Suprapubic skin (tissue), 4 donors: ENCODE data around the gene LILRA6. TPM values are rescaled to one million over a fixed set of nuclear protein-coding genes. Genes with fewer than 3 reads are reported as not detected.
A peak's percentile ranks its signal among the peaks of the same experiment; 100 is the strongest.

Experiments used
- DNase-seq, 2 donors: peaks; one replicate each; pipeline ENCODE4 v3.0.0-alpha.2; 2019; ENCODE audit warnings: low spot score in 2 of 2
- H3K27ac ChIP-seq: fragments of 200-600 bp; sonication (generic); one replicate; pipeline ENCODE4 v1.5.1; 2019
- H3K27me3 ChIP-seq: fragments of 200-600 bp; sonication (generic); one replicate; pipeline ENCODE4 v1.5.1; 2019
- H3K36me3 ChIP-seq: fragments of 200-600 bp; sonication (generic); one replicate; pipeline ENCODE4 v1.5.1; 2019
- H3K4me1 ChIP-seq: fragments of 200-600 bp; sonication (generic); one replicate; pipeline ENCODE4 v1.5.1; 2019
- H3K4me3 ChIP-seq: fragments of 200-600 bp; sonication (generic); one replicate; pipeline ENCODE4 v1.5.1; 2019; ENCODE audit warnings: mild to moderate bottlenecking
- H3K9me3 ChIP-seq: fragments of 200-600 bp; sonication (generic); one replicate; pipeline ENCODE4 v1.5.1; 2019
- CTCF ChIP-seq, 2 donors: fragments of 200-600 bp in 1 of 2; fragments of 450-650 bp in 1 of 2; sonication (generic) in 1 of 2; IDR thresholded peaks; one replicate each; pipeline ENCODE4 v1.5.1; 2016 to 2019; ENCODE audit warnings: antibody characterized with exemption in 2 of 2, mild to moderate bottlenecking in 1 of 2, moderate library complexity in 1 of 2
- EP300 ChIP-seq: sonication (generic); formaldehyde crosslinking; IDR thresholded peaks from one replicate; pipeline ENCODE4 v1.6.1; 2017; ENCODE audit warnings: antibody characterized with exemption
- POLR2A ChIP-seq, 2 donors: fragments of 450-650 bp; IDR thresholded peaks; one replicate each; pipeline ENCODE4 v1.6.1; 2017; ENCODE audit warnings: antibody characterized with exemption in 2 of 2, mild to moderate bottlenecking in 2 of 2, moderate library complexity in 2 of 2
- POLR2AphosphoS5 ChIP-seq, 3 donors: sonication (generic); formaldehyde crosslinking; IDR thresholded peaks; one replicate each; pipeline ENCODE4 v1.6.1; 2017; ENCODE audit warnings: antibody characterized with exemption in 3 of 3
- WGBS: methylation state at CpG from one replicate; pipeline ENCODE4 v1.1.5; 2018; 5-methylcytosine and 5-hydroxymethylcytosine counted together
- total RNA-seq, 4 donors: library from RNA; depleted of rRNA; stranded (reverse); fragments of >200 nt; gene quantifications; one replicate each; pipeline ENCODE4 v1.1.0, GENCODE V29; 2016

LILRA6 gene
- total RNA-seq, 4 donors from 2014 or later: 0.51 TPM; not detected in 3

- Histone ChIP-seq H3K4me1 (peaks cover 33% of the 10 kb centered on the region), H3K4me3 (no peak overlapping the region), H3K27ac (no peak overlapping the region), H3K27me3 (no peaks in the 10 kb centered on the region), H3K9me3 (no peaks in the 10 kb centered on the region), H3K36me3 (peaks cover 20% of the 10 kb centered on the region)
- DNase-seq: peak in 1 of 2 donors; percentile 59
- WGBS: 79% methylated on average over 12 of the region's 12 CpGs
- TF ChIP-seq EP300 (no peak), POLR2AphosphoS5 (IDR thresholded peaks at IDR 0.05) (no peak), CTCF (IDR thresholded peaks at IDR 0.05) (no peak), POLR2A (IDR thresholded peaks at IDR 0.05) (no peak)
Measured at GRCh38 chr19:54211235-54211634, 31.4 kb downstream of the LILRA6 start.

DNA sequence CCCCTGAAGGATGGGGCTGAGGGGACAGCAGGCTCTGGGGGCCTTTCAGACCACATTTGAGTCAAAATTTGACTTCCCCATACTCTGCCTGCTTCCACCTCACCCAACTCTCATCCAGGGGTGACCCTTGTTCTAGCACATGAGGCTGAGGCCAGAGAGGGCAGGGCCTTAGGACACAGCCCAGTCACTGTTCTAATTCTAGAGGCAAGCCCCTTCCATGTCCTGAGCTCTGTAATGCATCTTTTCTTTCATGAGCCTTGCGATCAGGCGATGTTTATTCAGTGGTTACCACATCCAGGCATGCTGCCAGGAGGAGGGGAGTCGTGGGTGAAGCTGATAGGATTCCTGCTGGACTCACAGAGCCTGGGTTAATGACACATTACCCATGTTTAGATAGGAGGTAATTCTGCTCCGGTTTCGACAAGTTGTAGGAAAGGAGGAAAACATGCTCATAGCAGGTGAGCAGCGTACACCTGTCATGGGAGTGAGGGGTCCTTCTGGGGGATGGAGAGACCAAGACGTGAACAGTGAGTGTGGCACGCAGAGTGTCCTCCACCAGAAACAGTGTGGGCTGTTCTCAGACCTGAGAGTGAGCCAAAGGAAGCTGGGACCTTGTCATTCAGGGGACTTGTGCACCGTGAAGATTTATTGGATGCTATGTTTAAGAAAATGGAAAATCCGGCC is 32.6 kb downstream of the LILRA6 start:
- DNase-seq: peak; percentile 79 to 90
- Histone ChIP-seq H3K36me3 (peaks cover 32% of the 10 kb centered on the region), H3K4me3 (no peak overlapping the region), H3K4me1 (peaks cover 46% of the 10 kb centered on the region), H3K9me3 (no peaks in the 10 kb centered on the region), H3K27ac (peak overlapping the region; percentile 43), H3K27me3 (no peaks in the 10 kb centered on the region)
- TF ChIP-seq EP300: no peak
- no peak for TF ChIP-seq CTCF (IDR thresholded peaks at IDR 0.05)
- TF ChIP-seq POLR2AphosphoS5 (IDR thresholded peaks at IDR 0.05): no peak
- TF ChIP-seq POLR2A (IDR thresholded peaks at IDR 0.05): peak in 1 of 2 donors; percentile 21
- whole genome bisulfite sequencing: 43% methylated on average over 10 of the region's 10 CpGs

GRCh38 chr19:54209058-54209810 is 33.4 kb downstream of the LILRA6 start:
- no peak for DNase-seq
- Histone ChIP-seq H3K27ac (peak overlapping the region; percentile 43), H3K4me3 (no peak overlapping the region), H3K4me1 (peaks cover 53% of the 10 kb centered on the region), H3K27me3 (no peaks in the 10 kb centered on the region), H3K36me3 (peaks cover 39% of the 10 kb centered on the region), H3K9me3 (no peaks in the 10 kb centered on the region)
- 60% methylated on average over 11 of the region's 24 CpGs for WGBS
- TF ChIP-seq POLR2A (IDR thresholded peaks at IDR 0.05) (no peak), EP300 (no peak), CTCF (IDR thresholded peaks at IDR 0.05) (no peak), POLR2AphosphoS5 (IDR thresholded peaks at IDR 0.05) (no peak)

GRCh38 chr19:54208784-54209057 is 33.9 kb downstream of the LILRA6 start:
- Histone ChIP-seq H3K36me3 (peaks cover 44% of the 10 kb centered on the region), H3K4me1 (peaks cover 59% of the 10 kb centered on the region), H3K27me3 (no peaks in the 10 kb centered on the region), H3K4me3 (no peak overlapping the region), H3K27ac (peak overlapping the region; percentile 43), H3K9me3 (no peaks in the 10 kb centered on the region)
- no peak for DNase-seq
- WGBS: 60% methylated on average over 1 of the region's 8 CpGs
- TF ChIP-seq CTCF (IDR thresholded peaks at IDR 0.05) (no peak), POLR2A (IDR thresholded peaks at IDR 0.05) (no peak), EP300 (no peak), POLR2AphosphoS5 (IDR thresholded peaks at IDR 0.05) (no peak)

DNA sequence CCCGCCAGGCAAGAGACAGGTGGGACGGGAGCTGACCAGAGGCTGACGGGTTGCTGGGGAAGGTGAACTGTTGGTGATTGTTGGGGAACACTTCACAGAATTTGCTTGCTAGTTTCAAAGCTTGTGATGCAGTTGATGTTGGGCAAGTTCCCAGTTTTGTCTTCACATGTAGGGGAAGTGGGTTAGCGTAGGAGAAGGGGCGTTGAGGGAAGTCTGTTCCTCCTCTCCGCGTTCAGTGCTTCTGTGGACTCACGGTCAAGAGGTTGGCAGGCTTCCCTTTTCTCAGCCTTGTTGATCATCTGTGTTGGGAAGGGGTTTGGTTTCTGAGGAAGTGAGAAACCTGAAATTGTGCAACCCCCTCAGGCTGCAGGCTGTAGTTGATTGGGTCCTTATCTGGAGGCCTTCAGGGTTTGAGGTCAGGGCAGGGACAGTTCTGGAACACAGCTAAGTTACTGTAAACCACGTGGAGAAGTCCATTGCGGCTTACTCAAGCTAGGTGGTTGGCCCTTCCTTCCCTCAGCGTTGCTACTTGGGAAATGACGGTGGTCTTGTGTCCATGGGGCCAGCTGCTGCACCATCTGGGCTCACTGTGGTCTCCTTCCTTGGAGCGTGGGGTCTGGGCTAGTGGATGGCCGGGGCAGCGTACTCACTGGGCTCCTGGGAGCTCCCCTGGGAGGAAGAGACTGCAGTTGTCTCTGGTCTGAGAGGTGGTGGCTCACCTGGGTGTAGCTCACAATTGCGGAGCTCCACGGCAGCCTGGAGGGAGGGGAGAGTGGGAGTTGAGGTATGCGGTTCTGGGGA is 34.4 kb downstream of the LILRA6 start:
- WGBS: 54% methylated on average over 12 of the region's 18 CpGs
- Histone ChIP-seq H3K27me3 (no peaks in the 10 kb centered on the region), H3K27ac (peak overlapping the region; percentile 55), H3K36me3 (peaks cover 50% of the 10 kb centered on the region), H3K4me3 (no peak overlapping the region), H3K4me1 (peaks cover 64% of the 10 kb centered on the region), H3K9me3 (no peaks in the 10 kb centered on the region)
- TF ChIP-seq POLR2A (IDR thresholded peaks at IDR 0.05) (peak in 1 of 2 donors; percentile 18), POLR2AphosphoS5 (IDR thresholded peaks at IDR 0.05) (no peak), EP300 (no peak), CTCF (IDR thresholded peaks at IDR 0.05) (no peak)
- peak in 1 of 2 donors; percentile 81 for DNase-seq
